Right lobe of liver (tissue), 6 donors: ENCODE data around the gene GATA5. TPM values are rescaled to one million over a fixed set of nuclear protein-coding genes. Genes with fewer than 3 reads are reported as not detected.

Experiments
- ATAC-seq, 4 donors: fragments of 200-7000 bp; cut with Tn5 transposase; one replicate each; pipeline ENCODE4 v1.9.1; 2020; ENCODE audit warnings: mild to moderate bottlenecking in 4 of 4, moderate library complexity in 4 of 4
- DNase-seq, 3 donors: peaks; one replicate each; pipeline ENCODE4 v3.0.0-alpha.2; 2020
- H3K27ac ChIP-seq, 3 donors: fragments of 200-600 bp; one replicate each; pipeline ENCODE4 v1.8.0; 2022
- H3K27me3 ChIP-seq, 2 donors: fragments of 200-600 bp; one replicate each; pipeline ENCODE4 v1.8.0; 2022
- H3K36me3 ChIP-seq, 4 donors: fragments of 200-600 bp; sonication (generic) in 1 of 4; one replicate each; pipeline versions ENCODE4 v1.5.1 to v1.8.0; 2017 to 2022; ENCODE audit warnings: control low read depth in 1 of 4
- H3K4me1 ChIP-seq, 4 donors: fragments of 200-600 bp; sonication (generic) in 1 of 4; one replicate each; pipeline versions ENCODE4 v1.5.1 to v1.8.0; 2017 to 2022; ENCODE audit warnings: control low read depth in 1 of 4
- H3K4me3 ChIP-seq, 3 donors: fragments of 200-600 bp; one replicate each; pipeline ENCODE4 v1.8.0; 2022
- H3K9me3 ChIP-seq, 4 donors: fragments of 200-600 bp; sonication (generic) in 1 of 4; one replicate each; pipeline versions ENCODE4 v1.5.1 to v1.8.0; 2017 to 2022; ENCODE audit warnings: control low read depth in 1 of 4
- CTCF ChIP-seq, 4 donors: fragments of 200-600 bp in 3 of 4; fragments of 450-650 bp in 1 of 4; IDR thresholded peaks; one replicate each; pipeline versions ENCODE4 v1.5.1 to v1.8.0; 2016 to 2022; ENCODE audit warnings: antibody characterized with exemption in 4 of 4, mild to moderate bottlenecking in 2 of 4
- POLR2A ChIP-seq: fragments of 450-650 bp; IDR thresholded peaks from one replicate; pipeline ENCODE4 v1.6.1; 2017; ENCODE audit warnings: antibody characterized with exemption, mild to moderate bottlenecking
- WGBS: methylation state at CpG from one replicate; pipeline ENCODE4 v1.1.6; 2018; ENCODE audit warnings: low coverage, low lambda C conversion rate; ENCODE audit not compliant: insufficient coverage; ENCODE audit errors: missing lambda C conversion rate; 5-methylcytosine and 5-hydroxymethylcytosine counted together
- intact Hi-C, 2 donors: fragments of 100-400 bp; cut with DNase I; formaldehyde crosslinking; loops; one replicate each; pipeline versions ENCODE4 v1.11.2 to v1.14.1; 2022
- total RNA-seq, 6 experiments: library from RNA; depleted of rRNA in 2 of 6; stranded (reverse); fragments of >200 nt in 2 of 6; fragmentation: NEBNext Ultra II Directional in 3 of 6; extraction: Animal tissue kit (Norgen Biotek cat#: 25700) in 3 of 6; gene quantifications; one replicate each; pipeline versions ENCODE4 v1.1.0 to v1.2.4, GENCODE V29; 2016 to 2023
- donor health status: DM: no; HTN: yes; CAD: no.
- donor health status: DM: no; HTN: no; CAD: no.
- donor health status: DM: no; HTN: no; CAD: no.
- donor health status: DM: no; HTN: yes; CAD: no.
- donor health status: DM: no; HTN: yes; CAD: no.

GATA5 gene
- total RNA-seq, 6 experiments from 2014 or later = 0.12 to 0.56 (median 0.26) TPM

DNA sequence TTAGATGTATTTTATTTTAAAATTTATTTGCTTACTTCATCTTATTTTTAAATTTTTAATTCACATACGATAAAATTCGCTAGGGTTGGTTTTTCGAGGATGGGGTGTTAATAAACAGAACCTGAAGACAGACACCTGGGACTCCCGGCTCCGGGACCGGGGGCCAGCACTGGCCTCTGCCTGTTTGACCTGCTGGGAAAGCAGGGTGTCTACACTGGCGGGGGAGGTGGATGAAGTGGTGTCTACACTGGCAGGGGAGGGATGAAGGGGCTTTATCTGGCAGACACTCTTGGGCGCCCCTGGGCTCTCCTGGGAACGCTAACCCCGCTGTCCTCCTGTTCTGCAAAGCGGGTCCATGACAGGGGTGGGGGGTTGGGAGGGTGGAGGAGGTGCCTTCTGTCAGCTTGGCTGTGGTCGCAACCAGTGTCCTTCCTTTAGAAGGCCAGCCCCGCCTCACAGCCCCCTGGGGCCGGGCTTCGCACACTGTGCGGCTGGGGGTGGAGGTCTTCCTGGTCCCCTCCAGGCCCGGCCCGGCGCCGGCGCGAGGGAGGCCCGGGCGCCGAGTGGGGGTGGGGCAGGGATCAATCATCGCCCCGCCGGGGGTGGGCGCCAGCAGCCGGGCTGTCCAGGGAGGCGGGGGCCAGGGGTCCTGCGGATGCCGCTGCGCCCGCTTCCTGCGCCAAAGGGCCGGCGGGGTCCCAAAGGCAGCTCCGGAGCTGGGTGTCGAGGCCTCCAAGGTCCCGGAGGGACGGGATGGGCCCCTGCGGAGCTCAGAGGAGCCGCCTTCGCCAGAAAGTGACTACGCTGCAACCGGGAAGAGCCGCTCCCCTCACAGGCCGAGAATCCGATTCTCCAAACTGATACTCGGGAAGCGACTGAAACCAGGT is 1.8 kb downstream of the GATA5 start:
- H3K36me3 ChIP-seq = no peaks in the 10 kb centered on the region
- ATAC-seq (no peak), DNase-seq (no peak)
- H3K27me3 ChIP-seq = peaks cover 0 to 21% of the 10 kb centered on the region in 2 donors
- H3K27ac ChIP-seq = no peak overlapping the region
- no peak overlapping the region for H3K4me3 ChIP-seq
- TF ChIP-seq CTCF (IDR thresholded peaks at IDR 0.05) = no peak
- no peak for TF ChIP-seq POLR2A
- intact Hi-C loops = no loop called here
- H3K4me1 ChIP-seq = no peaks in the 10 kb centered on the region
- H3K9me3 ChIP-seq = no peaks in the 10 kb centered on the region
- WGBS = 14% methylated on average over 20 of the region's 52 CpGs

DNA sequence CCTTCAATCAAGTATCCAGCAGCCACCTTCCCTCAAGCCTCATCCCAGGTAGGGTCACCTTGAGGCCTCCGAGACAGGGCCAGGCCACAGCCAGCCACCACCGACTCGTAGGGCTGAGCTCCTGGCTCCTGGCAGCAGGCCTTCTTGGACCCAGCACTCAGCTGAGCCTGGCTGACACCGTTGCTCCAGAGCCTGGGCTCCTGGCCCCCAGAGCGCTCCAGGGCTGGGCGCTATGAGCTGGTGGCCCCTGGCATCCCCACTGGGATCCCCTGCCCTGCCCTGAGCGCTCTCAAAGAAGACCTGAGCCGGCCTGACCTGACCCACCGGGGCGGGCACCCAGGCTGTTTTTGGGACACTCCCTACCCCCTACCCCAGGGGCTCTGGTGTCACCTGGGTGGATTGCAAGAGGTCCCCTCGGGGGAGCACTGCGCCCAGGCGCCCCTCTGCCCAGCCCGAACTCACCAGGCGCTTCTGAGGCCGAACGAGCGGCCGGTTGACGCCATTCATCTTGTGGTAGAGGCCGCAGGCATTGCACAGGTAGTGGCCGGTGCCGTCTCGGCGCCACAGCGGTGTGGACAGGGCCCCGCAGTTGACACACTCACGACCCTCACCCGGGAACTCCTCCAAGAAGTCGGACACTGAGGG is 2.7 kb downstream of the GATA5 start:
- ATAC-seq (no peak), DNase-seq (no peak)
- WGBS = 60% methylated on average over 1 of the region's 30 CpGs
- no peaks in the 10 kb centered on the region for H3K36me3 ChIP-seq
- peaks cover 0 to 21% of the 10 kb centered on the region in 2 donors for H3K27me3 ChIP-seq
- no peak overlapping the region for H3K27ac ChIP-seq
- intact Hi-C loops = no loop called here
- H3K9me3 ChIP-seq = no peaks in the 10 kb centered on the region
- TF ChIP-seq CTCF (IDR thresholded peaks at IDR 0.05) (no peak), POLR2A (no peak)
- no peak overlapping the region for H3K4me3 ChIP-seq
- H3K4me1 ChIP-seq = no peaks in the 10 kb centered on the region

DNA sequence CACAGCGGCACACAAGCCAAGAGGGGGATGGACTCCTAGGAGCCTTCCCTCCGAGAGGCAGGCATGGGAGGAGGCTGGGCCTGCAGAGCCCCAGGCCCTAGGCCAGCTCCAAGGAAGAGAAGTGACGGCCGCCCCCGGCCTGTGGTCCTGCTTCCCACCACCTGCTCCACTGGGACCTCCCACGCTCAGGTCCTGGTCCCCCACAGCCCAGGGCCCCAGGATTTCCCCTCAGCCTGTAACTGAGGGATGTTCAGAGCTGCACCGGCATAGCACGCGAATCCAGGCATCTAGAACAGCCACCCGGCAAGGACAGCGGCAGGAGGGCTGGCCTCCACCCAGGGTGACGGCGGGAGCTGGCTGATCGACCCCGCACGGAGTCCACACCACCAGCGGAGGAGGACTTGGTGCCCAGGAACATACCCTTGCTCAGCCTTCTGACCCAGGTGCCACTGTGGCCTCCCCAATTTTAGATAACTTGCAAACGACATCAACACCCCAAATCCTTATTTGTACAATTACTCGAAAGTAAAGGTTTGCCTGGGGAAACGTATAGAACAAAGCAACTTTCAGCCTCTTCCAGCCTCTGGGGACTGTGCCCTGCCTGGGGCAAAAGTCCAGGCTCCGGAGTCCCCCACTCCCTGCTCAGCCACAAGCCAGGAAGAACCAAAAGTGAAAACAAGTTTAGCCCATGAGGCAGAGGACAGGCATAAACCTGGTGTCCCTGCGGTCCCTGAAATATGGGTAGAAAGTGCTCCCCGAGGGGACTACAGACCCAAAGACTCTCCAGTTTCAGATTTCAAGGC is 3.5 kb downstream of the GATA5 start:
- Histone ChIP-seq H3K4me3 (no peak overlapping the region), H3K27me3 (peaks cover 0 to 21% of the 10 kb centered on the region in 2 donors), H3K9me3 (no peaks in the 10 kb centered on the region), H3K36me3 (no peaks in the 10 kb centered on the region), H3K27ac (no peak overlapping the region), H3K4me1 (no peaks in the 10 kb centered on the region)
- ATAC-seq (no peak), DNase-seq (no peak)
- intact Hi-C loops = no loop called here
- 43% methylated on average over 4 of the region's 23 CpGs for WGBS
- no peak for TF ChIP-seq CTCF (IDR thresholded peaks at IDR 0.05)

DNA sequence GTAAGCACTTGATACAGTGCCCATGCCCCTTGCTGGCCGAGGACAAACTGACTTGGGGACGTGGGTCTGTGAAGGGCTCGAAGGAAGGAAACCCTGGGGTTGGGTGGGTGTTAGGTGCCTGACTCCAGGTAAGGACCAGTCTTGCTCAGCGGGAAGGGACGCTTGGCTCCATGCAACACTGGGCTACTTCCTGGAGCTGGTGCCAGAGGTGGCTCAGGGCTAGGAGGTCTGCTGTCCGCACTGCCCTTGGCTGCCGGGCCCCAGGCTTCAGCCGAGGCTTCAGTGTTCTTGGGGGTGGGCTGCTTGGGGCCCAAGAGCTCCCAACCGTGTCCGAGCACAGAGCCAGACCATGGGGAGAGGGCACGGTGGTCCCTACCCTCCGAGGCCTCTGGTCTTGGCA is 5.3 kb downstream of the GATA5 start:
- Histone ChIP-seq H3K9me3 (no peaks in the 10 kb centered on the region), H3K27ac (no peak overlapping the region)
- no peak for DNase-seq

More for the DNA sequence above, 5.3 kb downstream of the GATA5 start:
- intact Hi-C loops = no loop called here
- Histone ChIP-seq H3K36me3 (no peaks in the 10 kb centered on the region), H3K4me1 (no peaks in the 10 kb centered on the region), H3K27me3 (peaks cover 0 to 13% of the 10 kb centered on the region in 2 donors), H3K4me3 (no peak overlapping the region)
- TF ChIP-seq POLR2A = no peak
- TF ChIP-seq CTCF (IDR thresholded peaks at IDR 0.05) = no peak
- no peak for ATAC-seq
- WGBS = no CpG with 5 or more reads among the region's 12 CpGs
